ENCODE data around the gene AKTIP.

GRCh38 chr16:53528797-53529196 is 25.8 kb upstream of the AKTIP start:
- TF ChIP-seq SUZ12 (IDR thresholded peaks at IDR 0.05) (no peak), FOXA1 (IDR thresholded peaks at IDR 0.05) (no peak), NFRKB (IDR thresholded peaks at IDR 0.05) (no peak), TARDBP (IDR thresholded peaks at IDR 0.05) (no peak), ELF4 (IDR thresholded peaks at IDR 0.05) (no peak), FOXM1 (IDR thresholded peaks at IDR 0.05; ENCODE audit: borderline replicate concordance) (no peak), ARNT (IDR thresholded peaks at IDR 0.05) (no peak), LEF1 (IDR thresholded peaks at IDR 0.05; ENCODE audit: borderline replicate concordance) (no peak), HDGF (IDR thresholded peaks at IDR 0.05; ENCODE audit: borderline replicate concordance) (no peak), FOXK2 (IDR thresholded peaks at IDR 0.05) (no peak), SP1 (IDR thresholded peaks at IDR 0.05) (no peak), CTBP1 (IDR thresholded peaks at IDR 0.05; ENCODE audit: borderline replicate concordance) (no peak), ZNF384 (IDR thresholded peaks at IDR 0.05) (no peak)
- TF ChIP-seq, protein P1, sequence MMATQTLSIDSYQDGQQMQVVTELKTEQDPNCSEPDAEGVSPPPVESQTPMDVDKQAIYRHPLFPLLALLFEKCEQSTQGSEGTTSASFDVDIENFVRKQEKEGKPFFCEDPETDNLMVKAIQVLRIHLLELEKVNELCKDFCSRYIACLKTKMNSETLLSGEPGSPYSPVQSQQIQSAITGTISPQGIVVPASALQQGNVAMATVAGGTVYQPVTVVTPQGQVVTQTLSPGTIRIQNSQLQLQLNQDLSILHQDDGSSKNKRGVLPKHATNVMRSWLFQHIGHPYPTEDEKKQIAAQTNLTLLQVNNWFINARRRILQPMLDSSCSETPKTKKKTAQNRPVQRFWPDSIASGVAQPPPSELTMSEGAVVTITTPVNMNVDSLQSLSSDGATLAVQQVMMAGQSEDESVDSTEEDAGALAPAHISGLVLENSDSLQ (IDR thresholded peaks at IDR 0.05): no peak

Measured in HEK293T (cell line).